NOMO-1 (cell line): ENCODE results near the gene CPAMD8.
"Not testable (repeated sequence)": the region's sequence is repeated elsewhere in the genome, so short reads cannot be mapped to it uniquely, and the experiment has no call there.

Experiments
- DNase-seq, 2 experiments: peaks; one replicate each; lab custom pipeline; 2025; ENCODE audit not compliant: unreplicated experiment in 2 of 2; lab: John Stamatoyannopoulos, UW

CPAMD8 gene

DNA sequence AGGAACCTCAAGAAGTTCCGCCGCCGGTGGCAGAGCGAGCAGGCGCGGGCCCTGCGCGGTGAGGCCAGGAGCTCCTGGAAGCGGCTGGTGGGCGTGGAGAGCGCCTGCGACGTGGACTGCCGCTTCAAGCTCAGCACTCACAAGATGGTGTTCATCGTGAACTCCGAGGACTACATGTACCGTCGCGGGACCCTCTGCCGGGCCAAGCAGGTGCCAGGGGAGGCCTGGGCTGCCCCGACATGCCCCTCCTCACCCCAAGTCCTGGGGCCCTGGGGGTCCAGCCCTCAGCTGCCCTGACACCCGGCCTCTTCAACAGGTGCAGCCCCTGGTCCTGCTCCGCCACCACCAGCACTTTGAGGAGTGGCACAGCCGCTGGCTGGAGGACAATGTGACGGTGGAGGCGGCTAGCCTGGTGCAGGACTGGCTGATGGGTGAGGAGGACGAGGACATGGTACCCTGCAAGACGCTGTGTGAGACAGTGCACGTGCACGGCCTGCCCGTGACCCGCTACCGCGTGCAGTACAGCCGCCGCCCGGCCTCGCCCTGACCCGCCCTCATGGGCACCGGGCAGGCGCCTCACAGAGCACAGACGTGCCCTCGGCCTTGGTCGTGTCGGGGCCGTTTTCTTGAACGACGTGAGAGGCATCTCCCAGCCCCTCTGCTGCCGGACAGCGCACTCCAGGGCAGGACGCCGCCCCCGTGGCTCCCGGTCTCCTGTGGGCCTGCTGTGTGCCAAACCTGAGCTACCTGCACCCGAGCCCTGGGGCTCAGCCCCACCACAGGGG, 148.2 kb downstream of the CPAMD8 start:
- DNase-seq: no peak

DNA sequence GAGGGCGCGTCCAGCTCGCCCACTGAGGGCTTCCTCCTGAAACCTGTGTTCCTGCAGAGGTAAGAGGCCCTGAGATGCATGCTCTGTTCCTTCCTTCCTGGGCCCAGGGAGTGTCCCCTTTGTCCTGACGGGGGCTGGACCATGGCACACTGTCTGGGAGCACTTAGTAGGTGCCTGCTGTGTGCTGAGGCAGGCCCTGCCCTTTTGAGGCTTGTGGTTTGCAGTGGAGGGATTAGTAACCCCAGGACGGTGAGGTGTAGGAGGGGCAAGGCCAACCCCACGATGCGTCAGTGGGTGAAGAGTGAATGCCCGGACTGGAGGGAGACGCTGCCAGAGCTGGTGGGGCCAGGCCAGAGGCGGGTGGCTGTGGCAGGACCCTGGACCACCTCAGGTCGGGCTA, 149.0 kb downstream of the CPAMD8 start:
- no peak for DNase-seq

DNA sequence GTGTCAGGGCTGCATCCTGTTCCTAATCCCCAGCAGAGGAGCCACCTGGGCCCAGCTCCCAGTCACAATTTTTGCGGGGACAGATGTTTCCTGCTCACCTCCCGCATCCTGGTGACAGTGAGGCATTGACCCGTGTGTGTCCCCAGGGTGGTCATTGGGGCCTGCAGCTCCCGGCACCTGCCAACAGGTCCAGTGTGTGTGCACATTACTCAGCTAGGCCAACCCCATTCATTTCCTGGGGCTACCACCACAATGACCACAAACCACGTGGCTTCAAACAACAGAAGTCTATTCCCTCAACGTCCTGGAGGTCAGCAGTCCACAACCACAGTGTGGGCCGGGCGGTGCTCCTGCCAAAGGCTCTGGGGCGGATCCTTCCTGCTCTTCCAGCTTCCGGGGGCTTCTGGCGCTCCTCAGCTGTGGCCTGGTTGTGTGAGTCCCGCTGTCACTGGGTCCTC, 149.7 kb downstream of the CPAMD8 start:
- no peak for DNase-seq

DNA sequence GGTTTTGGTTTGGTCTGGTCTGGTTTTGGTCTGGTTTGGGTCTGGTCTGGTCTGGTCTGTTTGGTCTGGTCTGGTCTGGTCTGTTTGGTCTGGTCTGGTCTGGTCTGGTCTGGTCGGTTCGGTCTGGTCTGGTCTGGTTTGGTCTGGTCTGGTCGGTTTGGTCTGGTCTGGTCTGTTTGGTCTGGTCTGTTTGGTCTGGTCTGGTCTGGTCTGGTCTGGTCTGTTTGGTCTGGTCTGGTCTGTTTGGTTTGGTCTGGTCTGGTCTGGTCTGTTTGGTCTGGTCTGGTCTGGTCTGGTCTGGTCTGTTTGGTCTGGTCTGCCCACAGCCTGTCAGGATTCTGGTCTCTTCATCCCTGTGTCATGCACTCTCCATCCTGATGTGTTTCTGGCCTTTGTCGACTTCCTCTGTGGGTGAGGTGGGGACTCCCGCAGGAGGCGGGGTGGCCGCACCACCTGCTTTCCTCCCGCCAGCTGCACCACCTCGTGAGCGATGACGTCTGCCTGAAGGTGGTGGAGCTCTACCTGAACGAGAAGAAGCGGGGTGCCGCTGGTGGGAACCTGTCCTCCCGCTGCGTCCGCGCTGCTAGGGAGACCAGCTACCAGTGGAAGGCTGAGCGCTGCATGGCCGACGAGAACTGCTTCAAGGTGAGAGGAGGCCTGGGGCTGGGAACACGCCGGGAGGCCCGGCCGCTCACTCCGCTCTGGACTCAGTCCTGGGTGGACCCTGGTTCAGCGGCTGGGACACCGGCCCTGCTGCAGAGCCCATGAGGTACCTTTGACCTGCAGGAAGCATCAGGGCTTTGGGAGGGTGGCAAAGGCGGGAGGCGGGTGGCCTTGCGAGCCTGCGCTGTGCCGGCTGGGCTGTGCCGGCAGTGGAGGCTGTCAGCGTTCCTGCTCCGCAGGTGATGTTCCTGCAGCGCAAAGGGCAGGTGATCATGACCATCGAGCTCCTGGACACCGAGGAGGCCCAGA, 150.7 kb downstream of the CPAMD8 start:
- no peak for DNase-seq

DNA sequence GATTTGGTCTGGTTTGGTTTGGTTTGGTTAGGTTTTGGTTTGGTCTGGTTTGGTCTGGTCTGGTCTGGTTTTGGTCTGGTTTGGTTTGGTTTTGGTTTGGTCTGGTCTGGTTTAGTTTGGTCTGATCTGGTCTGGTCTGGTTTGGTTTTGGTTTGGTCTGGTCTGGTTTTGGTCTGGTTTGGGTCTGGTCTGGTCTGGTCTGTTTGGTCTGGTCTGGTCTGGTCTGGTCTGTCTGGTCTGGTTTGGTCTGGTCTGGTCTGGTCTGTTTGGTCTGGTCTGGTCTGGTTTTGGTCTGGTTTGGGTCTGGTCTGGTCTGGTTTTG, 151.7 kb downstream of the CPAMD8 start:
- DNase-seq: not testable (repeated sequence)

- no peak for DNase-seq
These were observed 152.2 kb downstream of the CPAMD8 start for GRCh38 chr19:16874250-16874977.

GRCh38 chr19:16873594-16873993, 153.0 kb downstream of the CPAMD8 start:
- no peak for DNase-seq

GRCh38 chr19:16872728-16873127, 153.9 kb downstream of the CPAMD8 start:
- DNase-seq: no peak

DNA sequence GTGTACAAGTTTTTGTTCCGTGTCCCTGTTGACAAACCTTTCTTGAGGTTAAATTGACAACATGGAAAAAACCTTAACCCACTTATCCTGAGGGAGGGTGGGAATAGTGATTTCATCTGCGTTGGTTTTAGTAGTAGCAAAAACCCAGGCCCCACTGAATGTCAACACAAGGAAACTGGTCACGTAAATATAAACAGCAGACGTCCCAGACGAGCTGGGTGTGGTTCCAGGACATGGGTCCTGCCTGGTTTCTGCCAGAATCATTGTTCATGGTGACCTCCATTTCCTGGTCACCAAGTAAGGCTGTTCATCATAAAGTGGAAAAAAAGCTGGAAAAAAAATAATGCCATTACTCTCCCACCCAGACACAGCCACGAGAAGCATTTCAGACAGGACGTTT, 154.7 kb downstream of the CPAMD8 start:
- DNase-seq: no peak

GRCh38 chr19:16869331-16869972, 157.2 kb downstream of the CPAMD8 start:
- no peak for DNase-seq

GRCh38 chr19:16868423-16869130, 158.0 kb downstream of the CPAMD8 start:
- DNase-seq: no peak

GRCh38 chr19:16867211-16867610, 159.4 kb downstream of the CPAMD8 start:
- DNase-seq: no peak

- DNase-seq: peak; percentile 14 to 78
These were observed 163.7 kb downstream of the CPAMD8 start for GRCh38 chr19:16862826-16863415.

GRCh38 chr19:16861834-16862233, 164.8 kb downstream of the CPAMD8 start:
- DNase-seq: no peak

GRCh38 chr19:16861011-16861410, 165.6 kb downstream of the CPAMD8 start:
- DNase-seq: no peak

- no peak for DNase-seq
These were observed 166.5 kb downstream of the CPAMD8 start for GRCh38 chr19:16860118-16860517.

GRCh38 chr19:16859626-16860025, 167.0 kb downstream of the CPAMD8 start:
- DNase-seq: no peak

- no peak for DNase-seq
These were observed 170.5 kb downstream of the CPAMD8 start for GRCh38 chr19:16856091-16856490.

DNA sequence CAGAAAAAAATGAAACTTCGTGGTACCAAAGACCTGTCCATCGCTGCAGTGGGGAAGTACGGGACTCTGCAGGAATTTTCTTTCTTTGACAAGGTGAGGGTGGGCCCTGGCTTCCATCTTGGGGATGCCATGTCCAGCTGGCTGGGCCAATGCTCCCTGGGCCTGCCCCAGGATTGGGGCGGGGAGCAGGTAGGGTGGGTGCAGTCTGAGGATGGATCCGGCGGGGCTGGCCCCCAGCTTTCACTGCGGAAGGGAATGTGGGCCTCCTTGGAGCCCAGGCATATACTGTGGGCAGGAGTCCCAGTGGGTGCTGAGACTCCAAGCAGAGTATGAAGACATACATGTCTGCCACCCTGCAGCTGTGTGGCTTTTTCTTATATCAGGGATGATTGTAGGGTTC, 173.5 kb downstream of the CPAMD8 start:
- DNase-seq: no peak
